ENCODE data around the gene MYL5. TPM values are rescaled to one million over a fixed set of nuclear protein-coding genes. Genes with fewer than 3 reads are reported as not detected.

MYL5 gene
- total and polyA plus RNA-seq, 2 of the 13 experiments (the other 11 are each of a cell fraction or from before 2014, with no cell fraction given) = 6.5 to 16.0 TPM

GRCh38 chr4:677431-678293, 3.3 kb downstream of the MYL5 start (continued):
- TF ChIP-seq, protein P1, sequence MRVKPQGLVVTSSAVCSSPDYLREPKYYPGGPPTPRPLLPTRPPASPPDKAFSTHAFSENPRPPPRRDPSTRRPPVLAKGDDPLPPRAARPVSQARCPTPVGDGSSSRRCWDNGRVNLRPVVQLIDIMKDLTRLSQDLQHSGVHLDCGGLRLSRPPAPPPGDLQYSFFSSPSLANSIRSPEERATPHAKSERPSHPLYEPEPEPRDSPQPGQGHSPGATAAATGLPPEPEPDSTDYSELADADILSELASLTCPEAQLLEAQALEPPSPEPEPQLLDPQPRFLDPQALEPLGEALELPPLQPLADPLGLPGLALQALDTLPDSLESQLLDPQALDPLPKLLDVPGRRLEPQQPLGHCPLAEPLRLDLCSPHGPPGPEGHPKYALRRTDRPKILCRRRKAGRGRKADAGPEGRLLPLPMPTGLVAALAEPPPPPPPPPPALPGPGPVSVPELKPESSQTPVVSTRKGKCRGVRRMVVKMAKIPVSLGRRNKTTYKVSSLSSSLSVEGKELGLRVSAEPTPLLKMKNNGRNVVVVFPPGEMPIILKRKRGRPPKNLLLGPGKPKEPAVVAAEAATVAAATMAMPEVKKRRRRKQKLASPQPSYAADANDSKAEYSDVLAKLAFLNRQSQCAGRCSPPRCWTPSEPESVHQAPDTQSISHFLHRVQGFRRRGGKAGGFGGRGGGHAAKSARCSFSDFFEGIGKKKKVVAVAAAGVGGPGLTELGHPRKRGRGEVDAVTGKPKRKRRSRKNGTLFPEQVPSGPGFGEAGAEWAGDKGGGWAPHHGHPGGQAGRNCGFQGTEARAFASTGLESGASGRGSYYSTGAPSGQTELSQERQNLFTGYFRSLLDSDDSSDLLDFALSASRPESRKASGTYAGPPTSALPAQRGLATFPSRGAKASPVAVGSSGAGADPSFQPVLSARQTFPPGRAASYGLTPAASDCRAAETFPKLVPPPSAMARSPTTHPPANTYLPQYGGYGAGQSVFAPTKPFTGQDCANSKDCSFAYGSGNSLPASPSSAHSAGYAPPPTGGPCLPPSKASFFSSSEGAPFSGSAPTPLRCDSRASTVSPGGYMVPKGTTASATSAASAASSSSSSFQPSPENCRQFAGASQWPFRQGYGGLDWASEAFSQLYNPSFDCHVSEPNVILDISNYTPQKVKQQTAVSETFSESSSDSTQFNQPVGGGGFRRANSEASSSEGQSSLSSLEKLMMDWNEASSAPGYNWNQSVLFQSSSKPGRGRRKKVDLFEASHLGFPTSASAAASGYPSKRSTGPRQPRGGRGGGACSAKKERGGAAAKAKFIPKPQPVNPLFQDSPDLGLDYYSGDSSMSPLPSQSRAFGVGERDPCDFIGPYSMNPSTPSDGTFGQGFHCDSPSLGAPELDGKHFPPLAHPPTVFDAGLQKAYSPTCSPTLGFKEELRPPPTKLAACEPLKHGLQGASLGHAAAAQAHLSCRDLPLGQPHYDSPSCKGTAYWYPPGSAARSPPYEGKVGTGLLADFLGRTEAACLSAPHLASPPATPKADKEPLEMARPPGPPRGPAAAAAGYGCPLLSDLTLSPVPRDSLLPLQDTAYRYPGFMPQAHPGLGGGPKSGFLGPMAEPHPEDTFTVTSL (CRISPR knock-in tag; IDR thresholded peaks at IDR 0.05; ENCODE audit: borderline replicate concordance) = no peak
- no peak for TF ChIP-seq MYNN (CRISPR knock-in tag; IDR thresholded peaks at IDR 0.05; ENCODE audit: low read depth)
- no peak for TF ChIP-seq FOXC1 (CRISPR knock-in tag; IDR thresholded peaks at IDR 0.05; ENCODE audit: borderline replicate concordance)
- TF ChIP-seq ZNF737 (CRISPR knock-in tag; IDR thresholded peaks at IDR 0.05; ENCODE audit: borderline replicate concordance) = no peak
- no peak for TF ChIP-seq CEBPG (CRISPR knock-in tag; IDR thresholded peaks at IDR 0.05)
- no peak for TF ChIP-seq SP1 (IDR thresholded peaks at IDR 0.05)
- peak; percentile 75 for TF ChIP-seq SP1 (CRISPR knock-in tag; IDR thresholded peaks at IDR 0.05)
- no peak for TF ChIP-seq ZNF329 (CRISPR knock-in tag; IDR thresholded peaks at IDR 0.05; ENCODE audit: low read depth)
- no peak for TF ChIP-seq ATRX (CRISPR knock-in tag; IDR thresholded peaks at IDR 0.05; ENCODE audit: borderline replicate concordance)
- TF ChIP-seq, protein P2, sequence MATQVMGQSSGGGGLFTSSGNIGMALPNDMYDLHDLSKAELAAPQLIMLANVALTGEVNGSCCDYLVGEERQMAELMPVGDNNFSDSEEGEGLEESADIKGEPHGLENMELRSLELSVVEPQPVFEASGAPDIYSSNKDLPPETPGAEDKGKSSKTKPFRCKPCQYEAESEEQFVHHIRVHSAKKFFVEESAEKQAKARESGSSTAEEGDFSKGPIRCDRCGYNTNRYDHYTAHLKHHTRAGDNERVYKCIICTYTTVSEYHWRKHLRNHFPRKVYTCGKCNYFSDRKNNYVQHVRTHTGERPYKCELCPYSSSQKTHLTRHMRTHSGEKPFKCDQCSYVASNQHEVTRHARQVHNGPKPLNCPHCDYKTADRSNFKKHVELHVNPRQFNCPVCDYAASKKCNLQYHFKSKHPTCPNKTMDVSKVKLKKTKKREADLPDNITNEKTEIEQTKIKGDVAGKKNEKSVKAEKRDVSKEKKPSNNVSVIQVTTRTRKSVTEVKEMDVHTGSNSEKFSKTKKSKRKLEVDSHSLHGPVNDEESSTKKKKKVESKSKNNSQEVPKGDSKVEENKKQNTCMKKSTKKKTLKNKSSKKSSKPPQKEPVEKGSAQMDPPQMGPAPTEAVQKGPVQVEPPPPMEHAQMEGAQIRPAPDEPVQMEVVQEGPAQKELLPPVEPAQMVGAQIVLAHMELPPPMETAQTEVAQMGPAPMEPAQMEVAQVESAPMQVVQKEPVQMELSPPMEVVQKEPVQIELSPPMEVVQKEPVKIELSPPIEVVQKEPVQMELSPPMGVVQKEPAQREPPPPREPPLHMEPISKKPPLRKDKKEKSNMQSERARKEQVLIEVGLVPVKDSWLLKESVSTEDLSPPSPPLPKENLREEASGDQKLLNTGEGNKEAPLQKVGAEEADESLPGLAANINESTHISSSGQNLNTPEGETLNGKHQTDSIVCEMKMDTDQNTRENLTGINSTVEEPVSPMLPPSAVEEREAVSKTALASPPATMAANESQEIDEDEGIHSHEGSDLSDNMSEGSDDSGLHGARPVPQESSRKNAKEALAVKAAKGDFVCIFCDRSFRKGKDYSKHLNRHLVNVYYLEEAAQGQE (IDR thresholded peaks at IDR 0.05; ENCODE audit: borderline replicate concordance in 1 of 2, low read depth in 1 of 2, low read length in 2 of 2) = no peak
- peak; percentile 39; the same call in 1 of the 2 replicates for TF ChIP-seq MNT (IDR thresholded peaks at IDR 0.05)
- TF ChIP-seq ARHGAP35 (CRISPR knock-in tag; IDR thresholded peaks at IDR 0.05; ENCODE audit: borderline replicate concordance) = no peak
- no peak for TF ChIP-seq ZNF776 (CRISPR knock-in tag; IDR thresholded peaks at IDR 0.05)
- TF ChIP-seq, protein P3, sequence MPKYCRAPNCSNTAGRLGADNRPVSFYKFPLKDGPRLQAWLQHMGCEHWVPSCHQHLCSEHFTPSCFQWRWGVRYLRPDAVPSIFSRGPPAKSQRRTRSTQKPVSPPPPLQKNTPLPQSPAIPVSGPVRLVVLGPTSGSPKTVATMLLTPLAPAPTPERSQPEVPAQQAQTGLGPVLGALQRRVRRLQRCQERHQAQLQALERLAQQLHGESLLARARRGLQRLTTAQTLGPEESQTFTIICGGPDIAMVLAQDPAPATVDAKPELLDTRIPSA (CRISPR knock-in tag; IDR thresholded peaks at IDR 0.05; ENCODE audit: borderline replicate concordance) = no peak
- TF ChIP-seq ZNF263 (CRISPR knock-in tag; IDR thresholded peaks at IDR 0.05) = no peak
- no peak for TF ChIP-seq ZNF484 (CRISPR knock-in tag; IDR thresholded peaks at IDR 0.05; ENCODE audit: borderline replicate concordance, low read depth)
- TF ChIP-seq MAX (IDR thresholded peaks at IDR 0.05) = no peak
